HG03280 (cell line): ENCODE results near the gene ENDOV.

Experiments
- ATAC-seq: cut with Tn5 transposase; IDR thresholded peaks from one replicate; pipeline ENCODE4 v1.9.1; 2021; ENCODE audit warnings: mild to moderate bottlenecking, moderate library complexity; ENCODE audit not compliant: unreplicated experiment

ENDOV gene

GRCh38 chr17:80414508-80414802 is 512 bp upstream of the ENDOV start:
- peak; percentile 5 for ATAC-seq

DNA sequence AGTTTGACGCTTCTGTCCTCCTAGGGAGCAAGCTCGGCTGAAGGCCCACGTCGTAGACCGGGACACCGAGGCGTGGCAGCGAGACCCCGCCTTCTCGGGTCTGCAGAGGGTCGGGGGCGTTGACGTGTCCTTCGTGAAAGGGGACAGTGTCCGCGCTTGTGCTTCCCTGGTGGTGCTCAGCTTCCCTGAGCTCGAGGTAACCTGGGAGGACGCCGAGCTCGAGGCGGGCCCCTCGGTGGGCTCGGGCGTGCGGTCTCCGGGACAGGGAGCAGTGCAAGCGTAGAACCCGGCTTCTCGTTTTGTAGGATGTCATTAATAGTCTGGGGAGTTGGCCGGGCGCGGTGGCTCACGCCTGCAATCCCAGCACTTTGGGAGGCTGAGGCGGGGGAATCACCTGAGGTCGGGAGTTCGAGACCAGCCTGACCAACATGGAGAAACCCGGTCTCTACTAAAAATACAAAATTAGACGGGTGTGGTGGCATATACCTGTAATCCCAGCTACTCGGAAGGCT is 715 bp downstream of the ENDOV start:
- ATAC-seq, result peak; percentile 14

DNA sequence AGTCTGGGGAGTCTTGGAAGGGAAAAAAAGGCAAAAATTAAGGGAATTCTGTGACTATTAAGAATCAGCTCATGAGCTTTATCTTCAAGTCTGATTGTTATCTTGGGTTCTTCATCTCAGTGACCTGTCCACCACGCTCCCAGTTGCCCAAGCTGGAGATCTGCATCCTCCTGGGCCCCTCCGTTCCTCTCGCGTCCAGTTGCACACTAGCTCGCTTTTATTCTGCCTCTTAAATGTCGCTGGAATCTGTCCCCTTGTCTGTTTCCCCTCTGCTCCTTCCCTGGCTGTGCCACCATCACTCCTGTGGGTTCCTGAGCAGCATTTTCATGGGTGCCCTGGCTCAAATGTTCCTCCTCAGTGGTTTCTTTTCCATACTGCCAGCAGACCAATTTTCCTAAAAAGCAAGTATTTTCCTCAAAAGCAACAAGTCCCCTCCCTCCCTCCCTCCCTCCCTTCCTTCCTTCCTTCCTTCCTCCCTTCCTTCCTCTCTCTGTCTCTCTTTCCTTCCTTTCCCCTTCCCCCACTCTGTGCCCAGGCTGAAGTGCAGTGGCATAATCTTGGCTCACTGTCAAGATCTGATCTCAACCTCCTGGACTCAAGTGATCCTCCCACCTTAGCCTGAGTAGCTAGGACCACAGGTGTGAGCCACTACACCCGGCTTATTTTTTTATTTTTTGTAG is 1.4 kb downstream of the ENDOV start:
- ATAC-seq, result no peak

DNA sequence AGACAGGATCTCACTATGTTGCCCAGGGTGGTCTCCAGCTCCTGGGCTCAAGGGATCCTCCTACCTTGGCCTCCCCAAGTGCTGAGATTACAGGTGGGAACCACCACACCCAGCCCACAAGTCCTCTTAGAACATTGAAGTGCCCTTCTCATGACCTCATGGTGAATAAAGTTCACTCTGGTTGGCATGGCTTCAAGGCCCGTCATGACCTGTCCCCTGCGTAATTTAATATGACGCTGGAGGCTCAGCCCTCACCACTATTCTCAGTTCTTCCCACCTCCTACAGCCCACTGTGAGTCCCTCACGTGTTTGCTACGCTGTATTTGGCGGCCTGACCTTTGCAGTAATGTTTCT is 1.9 kb downstream of the ENDOV start:
- no peak for ATAC-seq

- ATAC-seq, result no peak
These were observed 3.6 kb downstream of the ENDOV start for GRCh38 chr17:80418589-80418988.

GRCh38 chr17:80419255-80419654 is 4.3 kb downstream of the ENDOV start:
- no peak for ATAC-seq

GRCh38 chr17:80421381-80422090 is 6.6 kb downstream of the ENDOV start:
- ATAC-seq, result no peak

DNA sequence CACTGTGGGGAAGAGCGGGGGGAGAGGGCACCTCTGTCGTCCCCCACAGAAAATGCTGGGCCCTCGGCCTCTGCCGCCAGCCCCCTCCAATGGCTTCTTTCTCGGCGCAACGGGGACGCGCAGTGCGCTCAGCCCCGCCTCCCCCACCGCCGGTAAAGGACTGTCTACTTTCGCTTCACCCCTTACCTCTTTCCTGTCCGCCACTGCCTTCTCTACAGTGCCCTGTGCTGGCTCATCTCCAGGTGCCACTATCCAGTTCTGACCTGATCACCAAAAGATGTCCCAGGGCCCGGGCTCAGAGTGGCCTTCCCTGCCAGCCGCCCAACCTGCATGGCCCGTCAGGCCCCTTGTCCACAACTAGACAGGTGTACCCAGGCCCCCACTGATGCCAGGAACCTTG is 7.3 kb downstream of the ENDOV start:
- ATAC-seq, result no peak

GRCh38 chr17:80422981-80423380 is 8.0 kb downstream of the ENDOV start:
- no peak for ATAC-seq

DNA sequence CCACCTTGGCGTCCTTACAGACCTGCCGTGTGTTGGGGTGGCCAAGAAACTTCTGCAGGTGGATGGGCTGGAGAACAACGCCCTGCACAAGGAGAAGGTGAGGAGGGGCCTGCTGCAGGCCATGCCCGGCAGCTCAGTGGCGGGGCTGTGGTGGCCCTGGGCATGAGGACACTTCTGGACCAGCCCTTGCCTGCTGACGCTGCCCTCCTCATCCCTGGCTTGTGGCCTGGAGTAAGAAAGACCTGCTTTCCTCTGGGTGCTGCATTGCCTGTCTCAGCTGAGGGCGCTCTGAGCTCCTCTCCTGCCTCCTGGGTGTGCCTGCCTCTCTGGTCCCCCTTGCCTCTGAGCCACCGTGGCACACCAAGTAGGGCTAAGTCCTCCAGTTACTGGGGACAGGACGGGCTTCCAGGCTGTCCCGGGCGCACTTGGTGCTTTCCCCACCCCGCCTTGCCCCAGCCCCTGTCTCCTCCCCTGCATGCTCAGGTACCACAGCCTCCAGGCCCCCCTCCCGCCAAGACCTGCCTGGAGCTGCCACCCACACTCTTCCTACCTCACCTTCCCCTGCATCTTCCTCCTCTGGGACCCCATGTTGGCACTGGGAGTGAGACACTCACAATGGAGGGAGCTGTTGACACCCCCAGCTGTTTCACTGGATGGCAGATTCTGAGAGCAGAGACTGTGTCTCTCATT is 8.7 kb downstream of the ENDOV start:
- ATAC-seq, result no peak

DNA sequence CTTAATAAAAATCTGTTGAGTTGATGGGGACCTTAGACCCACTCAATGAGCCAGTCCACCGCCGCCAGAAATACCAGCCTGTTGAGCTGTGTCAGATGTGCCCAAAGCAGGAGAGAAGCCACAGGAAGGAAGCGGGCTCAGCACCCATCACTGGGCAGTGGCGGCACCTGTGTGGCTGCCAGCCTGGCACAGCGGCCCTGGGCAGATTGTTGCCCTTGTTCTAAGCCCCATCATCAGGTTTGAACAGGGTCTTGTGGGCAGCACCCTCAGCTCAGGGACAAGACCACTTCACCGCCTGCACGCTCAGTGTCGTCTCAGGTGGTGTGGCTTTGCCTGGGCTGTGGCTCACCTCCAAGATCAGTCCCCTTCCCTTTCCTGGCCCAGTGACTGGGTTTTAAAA is 9.3 kb downstream of the ENDOV start:
- ATAC-seq, result no peak

- no peak for ATAC-seq
These were observed 10.2 kb downstream of the ENDOV start for GRCh38 chr17:80424878-80425765.

DNA sequence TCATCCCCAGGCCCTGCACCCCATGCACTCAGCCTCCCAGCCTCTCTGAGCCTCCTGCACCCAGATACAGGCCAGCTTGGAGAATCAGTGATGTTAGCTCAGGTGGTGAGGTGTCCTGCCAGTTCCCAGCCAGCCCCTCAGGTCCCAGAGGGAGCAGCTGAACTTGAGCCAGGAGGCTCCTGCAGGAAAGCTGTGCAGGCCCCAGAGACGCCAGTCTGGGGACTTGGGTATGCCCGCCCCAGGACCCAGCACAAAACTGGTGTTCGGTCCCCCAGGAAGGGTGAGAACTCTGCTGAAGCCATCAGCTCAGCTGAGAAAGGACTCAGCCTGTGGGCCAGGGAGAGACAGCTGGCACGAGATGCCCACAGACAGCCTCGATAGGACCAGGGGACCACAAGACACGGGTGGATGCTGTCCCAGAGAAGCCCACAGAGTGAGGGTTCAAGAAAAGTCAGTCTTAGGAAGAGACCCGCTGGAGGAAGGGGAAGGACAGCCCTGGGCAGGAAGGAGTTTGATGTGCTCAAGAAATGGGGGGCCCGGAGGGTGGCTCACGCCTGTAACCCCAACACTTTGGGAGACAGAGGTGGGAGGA is 11.0 kb downstream of the ENDOV start:
- no peak for ATAC-seq

GRCh38 chr17:80426671-80427326 is 11.8 kb downstream of the ENDOV start:
- peak; percentile 80 for ATAC-seq

GRCh38 chr17:80427366-80428282 is 12.7 kb downstream of the ENDOV start:
- ATAC-seq, result no peak

- no peak for ATAC-seq
These were observed 13.4 kb downstream of the ENDOV start for GRCh38 chr17:80428363-80428762.

DNA sequence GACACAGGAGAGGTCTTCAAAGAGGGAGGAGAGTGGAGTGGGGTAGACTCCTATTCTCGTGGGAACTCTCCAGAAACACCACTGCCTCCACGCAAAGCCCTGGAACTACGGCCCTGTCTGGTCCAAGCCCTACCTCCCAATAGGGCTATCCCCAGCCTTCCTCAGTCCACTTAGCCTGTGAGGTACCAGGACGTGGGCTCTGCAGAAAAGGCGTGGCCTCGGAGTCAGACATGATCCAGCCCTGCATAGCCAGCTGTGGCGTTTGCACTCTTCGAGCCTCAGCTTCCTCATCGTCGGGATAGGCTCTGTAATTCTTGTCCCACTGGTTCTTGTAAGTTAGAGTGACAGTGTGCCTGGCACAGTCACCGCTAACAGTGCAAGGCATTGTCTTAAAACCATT is 13.8 kb downstream of the ENDOV start:
- no peak for ATAC-seq

- ATAC-seq, result no peak
These were observed 14.6 kb downstream of the ENDOV start for GRCh38 chr17:80429356-80430275.
